HG03442 (cell line): ENCODE data around the gene POMGNT2.
"Not testable (repeated sequence)": the region's sequence is repeated elsewhere in the genome, so short reads cannot be mapped to it uniquely, and the experiment has no call there.

Source experiments
- ATAC-seq: cut with Tn5 transposase; IDR thresholded peaks from one replicate; pipeline ENCODE4 v1.9.1; 2021; ENCODE audit warnings: mild to moderate bottlenecking, moderate library complexity; ENCODE audit not compliant: unreplicated experiment

POMGNT2 gene

DNA sequence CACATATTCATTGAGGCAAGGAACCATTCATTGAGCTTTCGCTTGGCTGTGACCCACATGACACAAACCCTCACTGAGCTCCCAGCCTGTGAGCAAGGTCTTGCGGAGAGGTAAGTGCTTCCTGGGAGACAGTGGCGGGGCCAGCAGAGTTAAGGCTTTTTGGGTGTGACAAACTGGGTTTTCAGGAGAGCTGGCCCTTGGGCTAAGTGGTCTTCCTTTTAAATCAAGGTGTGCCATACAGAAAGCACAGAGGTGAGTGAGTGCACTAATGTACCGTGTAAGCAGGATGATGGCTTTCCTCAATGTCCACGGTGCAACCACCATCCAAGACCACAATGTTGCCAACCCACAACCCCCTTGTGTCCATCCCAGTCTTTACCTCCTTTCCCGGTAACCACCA lies 28.6 kb downstream of the POMGNT2 start:
- ATAC-seq = no peak

DNA sequence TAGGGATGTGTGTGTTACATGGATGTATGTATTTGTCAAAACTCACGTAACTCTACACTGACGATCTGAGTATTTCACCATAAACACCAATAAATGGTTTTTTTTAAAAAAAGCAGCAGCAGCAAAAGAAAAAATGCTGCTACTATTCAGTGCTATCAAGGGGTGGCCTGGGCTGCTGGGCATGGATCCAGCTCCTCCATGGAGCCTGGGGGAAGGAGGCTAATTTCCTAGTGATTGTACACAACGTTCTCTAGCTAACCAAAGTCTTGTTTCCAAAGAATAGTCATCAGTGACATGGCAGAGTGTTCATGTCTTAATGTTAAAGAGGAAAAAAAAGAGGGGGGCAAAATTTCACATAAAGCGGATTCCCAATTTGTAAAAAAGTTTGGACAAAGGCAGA lies 29.0 kb downstream of the POMGNT2 start:
- no peak for ATAC-seq

DNA sequence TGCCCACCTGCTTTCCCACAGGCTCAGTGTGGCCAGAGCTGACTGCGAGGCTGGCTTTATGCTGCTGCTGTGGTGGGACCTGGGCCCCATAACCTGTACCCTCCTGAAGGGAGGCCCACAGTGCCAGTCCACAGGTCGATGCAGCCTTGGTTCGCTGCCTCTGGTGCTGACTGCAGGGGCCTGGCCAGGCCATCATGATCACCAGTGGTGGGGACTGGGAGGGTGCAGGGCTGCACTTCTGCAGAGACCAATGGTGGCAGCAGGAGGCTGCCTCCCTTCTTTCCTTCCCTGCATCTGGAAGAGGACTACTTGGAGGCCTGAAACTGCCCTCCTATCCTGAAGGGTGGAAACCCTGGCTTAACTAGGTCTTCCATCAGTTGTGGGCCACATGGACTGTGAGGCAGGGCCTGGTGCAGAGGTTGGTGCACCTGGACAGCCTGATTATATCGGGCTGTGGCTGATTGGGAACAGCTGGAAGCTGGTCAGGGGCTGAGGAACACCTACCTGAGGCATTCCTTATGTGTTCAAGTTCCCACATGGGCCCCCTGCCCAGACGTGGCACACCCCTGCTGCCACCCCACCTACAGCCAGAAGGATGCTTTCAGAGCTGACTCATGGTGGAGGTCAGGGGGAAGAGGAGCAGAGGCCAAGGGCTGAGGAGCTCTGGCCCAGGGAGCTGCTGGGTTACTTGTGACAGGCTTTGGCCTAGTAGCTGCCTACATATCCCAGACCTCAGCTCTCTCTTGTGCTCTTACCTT lies 29.8 kb downstream of the POMGNT2 start:
- no peak for ATAC-seq

DNA sequence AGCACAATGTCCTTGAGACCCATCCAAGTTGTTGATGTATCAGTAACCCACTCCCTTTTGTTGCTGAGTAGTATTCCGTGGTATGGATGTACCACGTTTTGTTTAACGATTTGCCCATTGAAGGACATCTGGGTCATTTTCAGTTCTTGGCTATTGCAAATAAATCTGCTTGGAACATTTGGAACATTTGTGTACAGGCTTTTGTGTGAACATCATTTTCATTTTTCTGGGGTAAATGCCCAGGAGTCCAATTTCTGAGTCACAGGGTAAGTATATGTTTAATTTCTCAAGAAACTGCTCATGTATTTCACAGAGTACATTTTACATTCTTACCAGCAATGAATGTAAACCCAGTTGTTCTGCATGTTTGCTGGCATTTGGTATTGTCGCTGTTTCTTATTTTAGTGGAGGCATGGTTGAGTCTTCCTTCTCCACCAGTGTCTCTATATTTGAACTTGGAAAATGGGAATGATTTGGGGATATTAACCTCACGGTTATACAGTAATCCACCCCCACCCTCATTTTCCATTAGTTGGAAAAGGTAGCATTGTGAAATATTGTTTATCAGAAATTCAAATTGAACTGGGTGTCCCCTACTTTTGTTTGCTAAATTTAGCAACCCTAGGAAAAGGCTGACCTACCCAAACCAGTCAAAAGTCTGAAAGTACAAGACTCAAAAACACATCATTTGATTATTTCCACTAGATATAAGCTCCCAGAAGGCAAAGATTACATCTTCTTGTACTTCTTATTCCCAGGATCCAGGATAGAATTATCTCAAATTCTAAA lies 30.8 kb downstream of the POMGNT2 start:
- ATAC-seq = no peak

DNA sequence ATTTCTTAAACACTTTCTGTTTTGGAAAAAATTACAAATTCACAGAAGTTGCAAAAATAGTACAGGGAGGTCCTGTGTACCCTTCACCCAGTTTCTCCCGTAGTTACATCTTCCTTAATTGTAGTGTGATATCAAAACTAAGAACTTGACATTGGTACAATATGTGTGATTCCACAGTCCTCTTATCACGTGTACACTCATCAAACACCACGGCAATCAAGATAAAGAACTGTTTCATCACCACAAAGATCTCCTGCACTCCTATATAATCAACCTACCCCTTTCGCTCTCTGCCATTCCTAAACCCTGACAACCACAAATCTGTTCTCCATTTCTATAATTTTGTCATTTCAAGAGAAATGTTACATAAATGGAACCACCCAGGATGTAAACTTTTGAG lies 31.4 kb downstream of the POMGNT2 start:
- no peak for ATAC-seq

DNA sequence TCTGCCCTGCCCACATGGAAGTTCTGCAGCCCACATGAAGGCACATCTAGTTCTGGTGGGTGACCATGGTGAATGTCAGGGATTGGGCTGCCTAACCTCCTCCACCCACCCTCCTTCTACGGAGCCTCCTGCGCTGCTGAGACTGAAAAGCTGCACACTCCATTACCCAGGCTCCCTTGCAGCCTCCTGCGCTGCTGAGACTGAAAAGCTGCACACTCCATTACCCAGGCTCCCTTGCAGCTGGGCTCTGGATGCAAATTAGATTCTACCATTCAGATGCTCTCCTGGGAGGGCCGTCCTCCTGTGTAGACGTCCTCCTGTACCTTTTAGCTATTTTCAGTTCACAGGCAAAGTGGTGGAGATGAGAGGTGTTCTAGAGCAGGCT lies 32.1 kb downstream of the POMGNT2 start:
- no peak for ATAC-seq

DNA sequence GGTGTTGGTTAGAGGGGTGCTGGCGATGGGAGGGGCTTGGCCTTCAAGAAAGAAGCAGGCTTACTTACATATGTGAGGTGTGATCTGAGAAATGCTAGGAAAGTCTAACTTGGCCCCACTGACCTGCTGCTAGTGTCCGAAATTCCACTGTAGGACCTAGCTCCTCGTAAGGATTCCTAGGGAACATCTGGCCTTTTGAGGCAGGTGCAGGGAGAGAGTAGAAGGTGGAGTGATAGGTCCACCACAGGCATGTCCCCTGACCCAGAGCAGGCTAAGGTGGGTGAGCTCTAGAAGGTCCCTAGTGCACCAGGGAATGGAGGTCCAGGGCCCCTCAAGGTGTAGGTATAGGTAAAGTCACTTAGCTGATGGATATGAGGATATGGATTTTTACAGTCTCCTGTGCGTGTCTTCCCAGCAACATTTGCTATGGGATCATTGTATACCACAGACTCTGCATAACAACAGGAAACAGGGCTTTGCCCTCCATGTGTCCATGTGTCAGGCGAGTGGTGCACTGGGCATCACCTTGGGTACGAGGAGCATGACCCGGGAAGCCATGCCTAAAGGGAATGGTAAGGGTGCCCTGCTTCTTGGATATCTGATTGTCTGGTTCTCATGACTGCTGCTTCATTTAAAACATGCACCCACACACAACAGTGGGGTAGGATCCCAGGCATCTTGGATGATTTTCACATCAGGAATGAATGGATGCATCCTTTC lies 32.6 kb downstream of the POMGNT2 start:
- no peak for ATAC-seq

DNA sequence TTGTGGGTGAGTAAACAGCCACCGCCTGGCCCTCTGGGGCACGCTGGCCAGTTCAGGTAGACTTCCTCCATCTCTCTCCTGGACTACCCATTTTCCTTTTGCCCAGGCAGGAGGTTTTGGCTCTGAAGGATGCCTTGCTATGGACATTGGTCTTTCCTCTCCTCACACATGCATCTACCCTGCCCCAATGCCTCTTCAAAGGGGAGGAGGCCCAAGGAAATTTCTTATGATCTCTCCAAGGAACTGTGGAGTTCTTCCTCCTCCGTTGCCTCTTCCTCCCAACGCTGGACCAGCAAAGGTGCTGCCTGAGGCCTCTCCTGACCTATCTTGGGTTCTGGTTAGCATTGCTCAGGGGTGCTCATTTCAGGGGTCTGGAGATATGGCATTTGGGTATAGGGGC lies 33.5 kb downstream of the POMGNT2 start:
- no peak for ATAC-seq

DNA sequence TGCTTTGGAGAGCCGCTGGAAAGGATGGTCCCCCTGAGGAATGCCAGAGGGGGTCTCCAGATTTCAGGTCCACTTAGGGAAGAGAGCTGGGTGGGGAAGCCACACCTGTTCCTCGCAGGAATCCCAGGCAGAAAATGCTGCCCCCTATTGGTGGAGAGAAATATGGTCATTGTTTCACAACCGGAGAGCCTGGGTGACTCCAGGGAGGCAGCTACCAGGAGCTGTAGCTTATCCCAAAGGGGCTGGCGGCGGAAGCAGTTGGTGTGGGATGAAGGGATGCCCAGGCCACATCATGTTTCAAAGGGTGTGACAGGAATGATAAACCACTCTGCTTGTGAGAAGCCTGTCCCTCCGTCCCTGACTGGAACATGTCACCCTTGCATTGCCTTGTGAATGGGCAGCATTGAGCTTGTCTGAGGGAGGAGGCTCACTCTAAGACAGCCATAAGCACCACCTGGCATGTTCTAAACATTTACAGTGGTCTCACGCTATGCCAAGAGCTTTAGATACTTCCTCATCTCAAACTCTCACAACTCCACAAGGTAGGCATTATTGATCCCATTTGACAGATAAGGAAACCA lies 34.5 kb downstream of the POMGNT2 start:
- ATAC-seq = no peak

DNA sequence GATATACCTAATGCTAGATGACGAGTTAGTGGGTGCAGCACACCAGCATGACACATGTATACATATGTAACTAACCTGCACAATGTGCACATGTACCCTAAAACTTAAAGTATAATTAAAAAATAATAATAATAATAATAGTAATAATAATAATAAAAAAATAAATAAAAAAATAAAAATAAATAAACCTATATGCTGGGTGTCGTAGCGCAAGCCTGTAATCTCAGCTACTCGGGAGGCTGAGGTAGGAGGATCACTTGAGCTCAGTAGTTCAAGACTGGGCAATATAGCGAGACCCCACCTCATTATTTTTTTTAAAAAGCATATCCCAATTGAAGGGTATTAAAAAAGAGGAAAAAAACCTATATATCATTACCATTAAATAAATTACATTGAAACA lies 35.2 kb downstream of the POMGNT2 start:
- ATAC-seq = not testable (repeated sequence)

DNA sequence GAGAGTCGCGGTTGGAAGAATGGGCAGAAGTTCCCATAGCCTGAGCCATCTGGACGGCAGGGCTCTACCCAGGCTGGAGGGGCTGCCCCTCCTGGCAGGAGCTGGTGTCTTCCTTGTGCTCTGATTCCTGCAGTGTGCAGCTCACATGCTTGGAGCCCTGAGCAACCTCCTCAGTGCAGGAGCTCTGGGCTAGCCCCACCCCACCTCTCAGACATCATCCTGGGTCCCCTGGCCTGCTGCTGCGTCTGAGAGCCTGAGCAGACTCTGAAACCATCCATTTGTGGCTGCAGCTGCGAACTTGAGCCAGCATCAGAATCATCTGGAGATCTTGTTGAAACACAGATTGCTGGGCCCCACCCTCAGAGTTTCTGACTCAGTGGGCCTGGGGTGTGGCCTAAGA lies 42.8 kb downstream of the POMGNT2 start:
- ATAC-seq = no peak

DNA sequence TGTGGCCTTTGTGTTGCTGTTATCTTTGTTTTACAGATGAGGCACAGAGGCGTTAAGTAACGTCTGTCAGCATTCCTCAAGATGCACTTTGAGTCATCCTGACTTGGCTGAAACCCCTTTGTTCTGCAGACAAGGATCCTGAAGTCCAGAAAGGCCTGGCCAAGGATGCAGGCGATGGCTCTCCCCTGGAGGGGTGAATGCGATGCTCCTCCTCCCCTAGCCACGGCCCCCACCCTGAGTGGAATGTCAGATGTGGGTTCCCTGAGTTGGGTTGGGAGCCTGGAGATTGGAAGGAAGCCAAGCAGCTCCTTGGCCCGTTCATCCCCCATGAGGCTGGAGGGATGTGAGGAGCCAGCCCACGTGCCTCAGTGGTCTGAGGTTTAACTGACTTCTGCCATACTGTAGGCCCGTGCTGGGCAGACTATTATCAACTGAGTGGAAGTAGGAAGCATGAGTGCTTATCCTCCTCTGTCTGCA lies 43.3 kb downstream of the POMGNT2 start:
- ATAC-seq = no peak

DNA sequence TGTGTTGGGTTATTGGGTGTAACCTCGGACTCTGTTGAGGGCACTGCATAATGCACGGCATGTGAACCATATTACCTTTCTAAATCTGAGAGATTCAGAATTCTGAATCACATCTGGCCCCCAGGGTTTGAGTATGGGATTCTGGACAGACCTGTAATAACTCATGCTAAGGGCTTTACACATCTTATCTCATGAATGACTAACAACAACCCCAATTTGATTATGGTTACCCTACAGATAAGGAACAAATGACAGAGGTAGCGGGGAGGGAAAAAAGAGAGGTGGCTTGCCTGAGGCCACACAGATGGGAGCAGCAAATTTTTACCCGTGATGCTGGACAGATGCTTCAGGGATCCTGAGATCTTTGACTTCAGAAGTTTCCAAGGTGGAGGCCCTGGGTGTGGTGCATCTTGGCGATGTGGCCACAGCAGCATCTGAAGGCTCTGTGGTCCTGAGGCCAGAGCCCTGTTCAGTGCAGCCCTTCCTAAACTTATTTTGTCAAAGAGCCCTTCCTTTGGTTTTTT lies 43.8 kb downstream of the POMGNT2 start:
- ATAC-seq = no peak

DNA sequence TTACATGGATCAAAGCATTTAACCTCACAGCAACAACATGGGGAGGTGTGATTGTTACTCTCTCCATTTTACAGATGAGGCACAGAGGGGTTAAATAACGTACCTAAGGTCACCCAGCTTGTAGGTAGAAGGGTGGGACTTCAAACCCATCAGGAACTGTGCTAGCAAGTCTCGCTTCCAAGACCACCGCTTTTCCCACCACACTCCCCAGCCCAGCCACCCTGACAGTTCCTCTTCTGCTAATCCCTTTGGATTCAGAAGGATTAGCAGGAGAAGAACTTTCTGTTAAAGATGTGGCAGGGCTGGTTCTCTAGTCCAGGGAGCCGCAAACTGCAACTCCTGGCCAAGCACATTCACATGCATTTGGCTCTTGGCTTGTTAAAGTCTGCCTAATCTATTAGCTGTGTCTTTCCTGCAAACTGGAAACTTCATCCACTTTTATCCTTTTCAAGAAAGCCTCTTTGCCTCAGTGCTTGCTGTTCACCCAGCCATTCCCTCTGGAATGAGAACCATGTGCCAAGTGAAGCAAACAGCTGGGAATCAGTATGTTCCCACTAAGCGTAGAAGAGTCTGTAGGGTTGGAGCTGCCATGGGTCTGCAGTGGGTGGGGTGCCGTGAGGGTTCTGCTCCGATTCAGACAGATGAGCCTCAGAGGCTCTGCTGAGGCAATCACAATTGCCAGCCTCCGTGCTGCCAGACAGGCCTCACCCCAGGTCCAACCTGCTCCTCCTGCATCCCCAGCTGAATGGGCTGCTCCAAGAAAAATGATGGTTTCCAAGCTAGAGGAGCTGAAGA lies 44.6 kb downstream of the POMGNT2 start:
- no peak for ATAC-seq

DNA sequence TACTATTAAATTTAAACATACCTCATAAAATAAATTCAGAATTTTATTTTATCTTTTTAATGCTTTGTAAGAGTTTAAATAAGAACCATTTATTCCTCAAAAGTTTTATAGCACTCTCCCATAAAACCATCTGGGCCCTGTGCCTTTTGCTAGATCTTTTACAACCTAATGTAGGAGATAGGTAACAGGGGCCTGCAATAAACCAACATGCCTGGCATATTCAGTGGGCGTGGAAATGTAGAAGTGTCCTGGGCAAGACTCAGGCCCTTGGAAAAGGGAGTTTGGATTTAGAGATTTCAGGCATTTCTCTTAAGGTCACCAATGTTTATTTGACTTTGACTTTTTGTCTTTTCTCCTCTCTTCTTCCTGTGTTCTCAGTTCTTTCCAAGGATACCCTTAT lies 46.4 kb downstream of the POMGNT2 start:
- no peak for ATAC-seq

DNA sequence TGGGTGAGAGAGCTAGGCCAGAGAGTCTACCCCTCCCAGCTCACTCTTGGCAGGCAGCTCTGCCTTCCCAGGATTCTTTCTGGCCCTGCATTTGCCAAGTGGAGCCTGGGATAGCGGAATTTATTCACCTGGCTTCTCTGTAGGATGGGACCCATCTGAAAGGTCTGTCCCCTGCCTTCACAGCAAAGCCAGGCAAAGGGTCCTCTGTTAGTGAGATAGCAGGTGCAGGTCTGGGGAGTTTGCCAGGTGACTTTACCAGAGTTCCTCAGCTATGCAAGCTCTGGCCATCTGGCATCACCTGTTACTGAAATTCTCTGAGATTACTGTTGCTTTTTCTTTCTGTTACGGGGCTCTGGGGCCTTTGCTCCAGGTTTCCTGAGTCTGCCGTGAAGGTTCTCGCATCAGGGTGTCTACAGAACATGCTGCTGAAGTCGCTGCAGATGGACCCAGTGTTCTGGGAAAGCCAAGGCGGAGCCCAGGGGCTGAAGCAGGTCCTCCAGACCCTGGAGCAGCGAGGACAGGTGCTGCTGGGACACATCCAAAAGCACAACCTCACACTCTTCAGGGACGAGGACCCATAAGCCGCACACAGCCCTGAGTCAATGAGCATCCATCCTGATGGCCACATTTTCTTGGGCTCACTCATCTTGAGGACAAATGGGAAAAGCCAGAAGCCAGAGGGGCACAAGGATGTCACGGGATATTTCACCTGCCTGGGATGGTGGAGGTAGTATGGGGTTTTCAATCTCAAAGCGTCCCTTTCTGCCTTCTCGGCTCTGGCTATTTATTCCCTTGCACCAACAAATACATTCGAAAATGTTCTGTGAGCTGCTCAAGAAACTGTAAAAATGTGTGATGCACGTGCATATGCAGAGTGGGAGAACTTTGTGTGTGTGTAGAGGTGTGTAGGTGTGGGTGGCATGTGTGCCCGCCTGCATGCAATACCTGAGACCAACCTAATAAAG lies 49.8 kb downstream of the POMGNT2 start:
- no peak for ATAC-seq

DNA sequence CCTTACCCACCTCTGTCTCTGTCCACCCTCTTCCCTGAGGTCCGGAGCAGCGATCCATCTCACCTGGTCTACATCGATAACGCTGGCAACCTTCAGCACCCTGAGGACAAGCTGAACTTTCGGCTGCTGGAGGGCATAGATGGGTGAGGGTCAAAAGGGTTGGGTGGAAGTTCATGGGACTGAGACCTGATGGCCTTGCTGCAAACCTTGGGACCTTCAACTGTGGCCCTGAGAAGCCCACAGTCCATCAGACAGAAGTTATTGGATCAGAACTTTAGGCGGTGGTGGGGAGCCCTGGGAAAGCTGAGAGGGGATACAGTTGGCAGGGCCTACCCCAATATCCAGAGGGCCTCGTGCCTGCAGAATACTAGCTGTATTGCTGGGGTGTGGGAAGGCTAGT lies 50.5 kb downstream of the POMGNT2 start:
- ATAC-seq = no peak

DNA sequence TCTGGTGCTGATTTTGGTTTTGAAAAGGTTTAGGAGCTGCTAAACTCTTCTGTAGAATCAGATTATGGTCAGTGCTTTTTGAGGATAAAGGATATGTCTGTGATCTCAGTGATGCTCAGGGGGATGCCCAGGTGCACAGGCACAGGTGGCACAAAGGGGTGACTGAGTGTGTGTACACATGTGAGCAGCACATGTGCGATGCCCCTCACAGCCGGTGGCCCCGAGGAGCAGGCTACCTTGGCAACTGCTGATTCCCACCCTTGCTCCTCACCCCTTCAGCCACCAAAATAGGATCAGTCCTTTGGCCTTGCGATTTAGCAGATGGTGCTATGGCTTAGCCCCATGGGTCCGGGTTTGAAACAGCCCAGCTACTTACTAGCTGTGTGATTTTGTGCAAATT lies 51.1 kb downstream of the POMGNT2 start:
- no peak for ATAC-seq

DNA sequence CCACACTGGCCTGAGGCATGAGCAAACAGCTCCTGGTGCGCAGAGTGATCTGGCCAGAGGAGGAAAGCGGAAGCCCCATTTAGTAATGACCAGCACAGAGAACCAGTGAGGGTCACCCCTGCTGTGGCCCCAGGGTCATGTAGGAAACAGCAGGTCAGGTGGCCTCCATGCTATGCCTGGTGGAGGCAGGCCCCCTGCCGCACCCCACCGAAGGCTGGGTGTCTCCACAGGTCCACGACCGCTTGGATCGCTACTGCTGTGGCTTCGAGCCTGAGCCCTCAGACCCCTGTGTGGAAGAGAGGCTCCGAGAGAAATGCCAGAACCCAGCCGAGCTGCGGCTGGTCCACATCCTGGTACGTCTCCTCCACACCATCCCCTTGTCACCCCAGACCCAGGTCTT lies 52.6 kb downstream of the POMGNT2 start:
- ATAC-seq = no peak
